Activated T-cell treated with anti-CD3 and anti-CD28 coated beads, Interleukin-2, amount 50 U/mL, for 4 hours (primary cell): Measurements from ENCODE around the gene KCNK1. TPM values are rescaled to one million over a fixed set of nuclear protein-coding genes. Genes with fewer than 3 reads are reported as not detected.
"Not testable (repeated sequence)": the region's sequence is repeated elsewhere in the genome, so short reads cannot be mapped to it uniquely, and the experiment has no call there.

ENCODE experiments used
- ATAC-seq, 2 donors: fragments of 200-7000 bp; cut with Tn5 transposase; one replicate each; pipeline ENCODE4 v1.10.0; 2021
- DNase-seq: peaks from one replicate; pipeline ENCODE4 v3.0.0-alpha.2; 2020
- H3K27me3 Mint-ChIP-seq: one replicate; pipeline ENCODE4 v1.8.0; 2021; ENCODE audit warnings: low read depth, mixed read lengths
- H3K36me3 Mint-ChIP-seq: one replicate; pipeline ENCODE4 v1.8.0; 2022; ENCODE audit warnings: mixed read lengths; ENCODE audit not compliant: insufficient read depth
- H3K4me1 Mint-ChIP-seq: one replicate; pipeline ENCODE4 v1.8.0; 2021; ENCODE audit warnings: low read depth, mixed read lengths
- H3K4me3 Mint-ChIP-seq: one replicate; pipeline ENCODE4 v1.8.0; 2021; ENCODE audit warnings: mild to moderate bottlenecking, moderate library complexity, mixed read lengths
- H3K9me3 Mint-ChIP-seq: one replicate; pipeline ENCODE4 v1.8.0; 2021; ENCODE audit warnings: mixed read lengths
- total RNA-seq, 3 donors: library from RNA; stranded (reverse); gene quantifications; one replicate each; pipeline ENCODE4 v1.2.1, GENCODE V29; 2021

Gene KCNK1
- total RNA-seq, 3 donors from 2014 or later, result 1.2 to 5.2 (median 3.1) TPM

- Mint-ChIP-seq H3K4me3 (peak overlapping the region; percentile 67), H3K27me3 (peaks cover 55% of the 10 kb centered on the region), H3K9me3 (no peaks in the 10 kb centered on the region)
Observed at GRCh38 chr1:233615571-233615970, 1.7 kb downstream of the KCNK1 start.

DNA sequence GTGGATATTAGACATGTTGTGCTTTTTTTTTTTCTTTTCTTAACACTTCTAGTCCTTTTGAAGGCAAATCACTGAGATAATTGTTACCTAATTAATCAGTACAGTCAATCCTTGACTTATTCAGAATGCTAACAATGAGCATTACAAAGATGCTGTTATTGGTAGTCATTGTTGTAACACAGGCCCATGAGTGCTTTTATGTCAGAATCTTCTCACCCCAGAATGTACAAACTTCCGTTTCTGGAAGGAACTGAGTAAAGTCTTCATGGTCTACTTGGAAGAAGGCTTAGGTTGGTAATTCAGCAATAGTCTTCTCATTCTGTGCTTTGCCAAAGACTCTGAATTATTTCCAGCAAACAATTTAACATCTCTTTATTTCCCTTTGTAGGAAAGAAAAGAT, 3.1 kb downstream of the KCNK1 start:
- no peaks in the 10 kb centered on the region for H3K36me3 Mint-ChIP-seq
- DNase-seq, result no peak
- H3K9me3 Mint-ChIP-seq, result no peaks in the 10 kb centered on the region
- no peak for ATAC-seq
- no peak overlapping the region for H3K4me3 Mint-ChIP-seq
- peaks cover 2% of the 10 kb centered on the region for H3K4me1 Mint-ChIP-seq
- peaks cover 47% of the 10 kb centered on the region for H3K27me3 Mint-ChIP-seq

More at GRCh38 chr1:233615571-233615970, 1.7 kb downstream of the KCNK1 start:
- DNase-seq, result no peak
- H3K4me1 Mint-ChIP-seq, result peaks cover 4% of the 10 kb centered on the region
- ATAC-seq, result no peak
- no peaks in the 10 kb centered on the region for H3K36me3 Mint-ChIP-seq

DNA sequence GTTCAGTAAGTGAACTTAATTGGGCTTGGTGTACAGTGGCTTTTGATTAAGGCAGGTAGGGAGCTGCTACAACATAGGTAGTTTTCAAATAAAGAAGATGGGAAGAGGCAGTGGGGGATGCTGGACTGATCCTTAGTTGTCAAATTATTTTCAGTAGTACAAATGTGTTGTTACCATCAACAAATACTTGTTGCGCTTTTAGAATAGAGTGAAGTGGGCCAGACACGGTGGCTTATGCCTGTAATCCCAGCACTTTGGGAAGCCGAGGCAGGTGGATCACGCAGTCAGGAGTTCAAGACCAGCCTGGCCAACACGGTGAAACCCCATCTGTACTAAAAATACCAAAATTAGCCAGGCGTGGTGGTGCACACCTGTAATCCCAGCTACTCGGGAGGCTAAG, 5.5 kb downstream of the KCNK1 start:
- not testable (repeated sequence) for ATAC-seq, DNase-seq, H3K4me3 Mint-ChIP-seq, H3K9me3 Mint-ChIP-seq, H3K4me1 Mint-ChIP-seq, H3K36me3 Mint-ChIP-seq
- peaks cover 40% of the 10 kb centered on the region for H3K27me3 Mint-ChIP-seq

DNA sequence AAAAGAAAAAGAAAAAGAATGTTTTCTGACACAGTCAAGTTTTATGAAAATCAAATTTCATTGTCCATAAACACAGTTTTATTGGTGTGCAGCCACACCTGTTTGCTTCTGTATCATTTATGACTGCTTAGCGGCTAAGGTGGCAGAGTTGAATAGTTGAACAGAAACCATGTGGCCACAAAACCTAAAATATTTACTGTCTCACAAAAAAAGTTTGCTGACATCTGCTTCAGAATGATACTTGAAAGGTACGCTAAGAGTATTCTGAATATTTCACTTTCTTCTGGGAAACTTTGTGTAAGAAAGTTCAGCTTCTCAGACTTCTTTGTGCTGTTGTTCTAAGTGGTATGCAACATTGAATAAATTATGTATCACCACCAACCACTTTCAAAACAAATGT, 6.2 kb downstream of the KCNK1 start:
- ATAC-seq (no peak), DNase-seq (no peak)
- Mint-ChIP-seq H3K4me3 (no peak overlapping the region), H3K9me3 (no peaks in the 10 kb centered on the region), H3K36me3 (no peaks in the 10 kb centered on the region), H3K4me1 (no peaks in the 10 kb centered on the region), H3K27me3 (peaks cover 35% of the 10 kb centered on the region)

GRCh38 chr1:233621923-233622322, 8.0 kb downstream of the KCNK1 start:
- ATAC-seq (no peak), DNase-seq (no peak)
- peaks cover 19% of the 10 kb centered on the region for H3K27me3 Mint-ChIP-seq
- no peaks in the 10 kb centered on the region for H3K9me3 Mint-ChIP-seq
- H3K36me3 Mint-ChIP-seq, result no peaks in the 10 kb centered on the region
- H3K4me1 Mint-ChIP-seq, result no peaks in the 10 kb centered on the region
- H3K4me3 Mint-ChIP-seq, result no peak overlapping the region

DNA sequence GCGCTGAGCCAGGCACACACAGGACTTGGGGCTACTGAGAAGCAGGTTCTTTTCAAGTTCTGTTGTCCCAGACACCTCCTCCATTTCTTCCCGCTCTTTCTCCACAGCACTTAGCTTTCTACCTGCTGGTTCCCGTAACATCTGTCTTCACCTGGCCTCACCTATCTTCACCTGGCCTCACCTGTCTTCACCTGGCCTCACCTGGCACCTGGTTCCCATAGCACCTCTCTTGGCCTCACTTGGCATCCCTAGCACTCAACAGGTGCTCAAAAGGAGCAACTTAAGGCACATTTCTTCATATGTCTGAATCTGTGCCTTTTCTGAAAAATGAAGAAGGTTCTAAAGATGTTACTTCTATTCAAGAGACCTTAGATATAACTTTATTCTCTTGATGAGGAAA, 10.4 kb downstream of the KCNK1 start:
- no peaks in the 10 kb centered on the region for H3K36me3 Mint-ChIP-seq
- no peak overlapping the region for H3K4me3 Mint-ChIP-seq
- peaks cover 2% of the 10 kb centered on the region for H3K4me1 Mint-ChIP-seq
- DNase-seq (no peak), ATAC-seq (no peak)
- H3K27me3 Mint-ChIP-seq, result peaks cover 10% of the 10 kb centered on the region
- H3K9me3 Mint-ChIP-seq, result no peaks in the 10 kb centered on the region

DNA sequence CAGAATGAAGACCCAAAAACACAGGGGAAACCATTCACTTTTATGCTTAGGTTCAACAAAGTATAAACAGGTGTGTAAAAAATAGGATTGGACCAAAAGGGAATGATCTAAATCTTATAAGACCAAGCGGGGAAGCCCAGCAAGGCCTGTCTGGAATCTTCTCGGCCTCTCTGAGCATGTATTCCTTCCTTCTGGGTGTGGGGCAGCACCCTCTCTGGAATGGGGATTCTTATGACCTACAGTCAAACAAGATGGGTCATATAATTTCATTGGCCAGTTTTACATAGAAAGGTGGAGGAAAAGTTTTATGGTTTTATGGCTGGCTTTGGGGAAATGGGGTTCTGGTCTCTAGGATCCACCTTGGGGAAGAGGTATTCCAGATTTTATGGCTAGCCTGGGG, 11.2 kb downstream of the KCNK1 start:
- Mint-ChIP-seq H3K4me1 (peaks cover 2% of the 10 kb centered on the region), H3K4me3 (no peak overlapping the region), H3K9me3 (no peaks in the 10 kb centered on the region), H3K36me3 (no peaks in the 10 kb centered on the region), H3K27me3 (peaks cover 10% of the 10 kb centered on the region)
- ATAC-seq (no peak), DNase-seq (no peak)

DNA sequence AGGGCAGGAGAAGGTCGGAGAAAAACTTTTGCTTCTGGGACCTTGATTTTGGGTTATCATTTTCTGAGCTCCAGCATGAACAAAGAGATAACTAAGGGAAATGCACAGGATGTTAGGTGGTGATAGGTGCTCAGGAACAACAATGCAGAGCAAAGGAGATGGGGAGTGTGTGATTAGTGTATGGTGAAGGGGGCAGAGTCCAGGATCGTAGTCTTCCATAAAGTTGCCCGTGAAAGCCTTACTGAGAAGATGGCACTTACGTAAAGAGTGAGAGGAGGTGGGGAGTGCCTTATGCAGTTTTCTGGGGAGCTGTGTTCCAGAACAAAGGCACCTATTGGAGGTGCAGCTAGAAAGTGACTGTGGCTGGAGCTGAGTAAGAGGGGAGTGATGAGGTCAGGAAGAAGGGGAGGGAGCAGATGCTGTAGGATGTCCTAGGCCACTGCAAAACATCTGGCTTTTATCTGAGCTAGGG, 11.6 kb downstream of the KCNK1 start:
- peaks cover 10% of the 10 kb centered on the region for H3K27me3 Mint-ChIP-seq
- H3K4me1 Mint-ChIP-seq, result peaks cover 2% of the 10 kb centered on the region
- no peak overlapping the region for H3K4me3 Mint-ChIP-seq
- no peaks in the 10 kb centered on the region for H3K36me3 Mint-ChIP-seq
- no peaks in the 10 kb centered on the region for H3K9me3 Mint-ChIP-seq
- DNase-seq (no peak), ATAC-seq (no peak)

- no peaks in the 10 kb centered on the region for H3K36me3 Mint-ChIP-seq
- DNase-seq (no peak), ATAC-seq (peak; percentile 64 to 79)
- H3K4me1 Mint-ChIP-seq, result peaks cover 2% of the 10 kb centered on the region
- H3K4me3 Mint-ChIP-seq, result no peak overlapping the region
- no peaks in the 10 kb centered on the region for H3K9me3 Mint-ChIP-seq
- peaks cover 8% of the 10 kb centered on the region for H3K27me3 Mint-ChIP-seq
Observed at GRCh38 chr1:233627376-233627775, 13.5 kb downstream of the KCNK1 start.

DNA sequence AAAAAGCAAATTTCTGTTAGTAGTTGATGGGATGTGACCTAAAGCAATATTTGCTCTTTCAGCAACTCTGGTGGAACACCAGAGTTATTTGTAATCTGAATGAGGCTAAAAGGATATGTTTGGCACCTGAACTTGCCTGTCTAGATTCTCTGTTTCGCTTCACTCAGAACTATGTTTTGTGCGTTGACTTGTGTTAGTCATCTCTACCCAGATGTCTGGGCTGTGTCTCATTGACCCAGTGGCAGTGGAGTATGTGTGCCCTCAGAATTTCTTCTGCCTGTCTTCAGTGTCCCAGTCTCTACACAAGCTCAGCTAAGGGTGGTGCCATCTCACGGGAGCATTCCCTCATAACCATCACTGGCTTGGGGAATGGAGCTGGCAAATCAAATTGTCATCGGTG, 13.9 kb downstream of the KCNK1 start:
- DNase-seq, result no peak
- ATAC-seq, result peak; percentile 79 to 88
- Mint-ChIP-seq H3K27me3 (peaks cover 4% of the 10 kb centered on the region), H3K4me1 (peaks cover 2% of the 10 kb centered on the region), H3K4me3 (no peak overlapping the region), H3K9me3 (no peaks in the 10 kb centered on the region), H3K36me3 (no peaks in the 10 kb centered on the region)

DNA sequence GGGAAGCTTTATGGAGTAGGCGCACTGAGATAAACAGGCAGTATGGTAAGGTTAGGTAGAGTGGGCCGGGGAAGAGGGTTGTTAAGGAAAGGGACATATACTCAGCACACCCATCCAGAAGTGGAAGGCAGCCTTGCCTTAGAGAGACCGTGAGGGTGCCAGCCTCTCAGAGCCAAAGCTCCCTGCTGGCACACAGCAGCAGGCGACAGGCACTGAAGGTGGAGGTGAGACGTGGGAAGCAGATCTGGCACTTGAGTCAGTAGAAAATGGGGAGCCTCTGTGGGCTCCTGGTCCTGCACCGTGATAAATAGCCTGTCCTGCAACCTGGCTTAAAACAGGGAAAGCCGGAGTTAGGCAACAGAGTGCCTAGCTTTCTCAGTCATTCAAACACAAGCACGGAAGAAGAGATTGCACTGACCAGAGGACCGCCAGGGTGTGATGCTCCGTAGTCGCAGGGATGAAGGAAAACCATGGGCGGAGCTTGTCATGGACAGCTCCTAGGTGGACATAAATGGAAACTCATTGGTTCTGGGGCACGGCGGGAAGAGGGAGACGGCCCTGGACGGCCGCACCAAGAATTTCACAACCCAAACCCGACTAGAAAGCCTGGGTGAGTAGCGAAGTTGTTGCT, 15.5 kb downstream of the KCNK1 start:
- H3K4me1 Mint-ChIP-seq, result peaks cover 2% of the 10 kb centered on the region
- H3K36me3 Mint-ChIP-seq, result no peaks in the 10 kb centered on the region
- H3K27me3 Mint-ChIP-seq, result peaks cover 2% of the 10 kb centered on the region
- H3K4me3 Mint-ChIP-seq, result no peak overlapping the region
- ATAC-seq, result no peak
- H3K9me3 Mint-ChIP-seq, result no peaks in the 10 kb centered on the region
- DNase-seq, result no peak

- Mint-ChIP-seq H3K4me1 (peaks cover 2% of the 10 kb centered on the region), H3K27me3 (peaks cover 8% of the 10 kb centered on the region), H3K36me3 (no peaks in the 10 kb centered on the region), H3K9me3 (no peaks in the 10 kb centered on the region), H3K4me3 (no peak overlapping the region)
- DNase-seq (no peak), ATAC-seq (no peak)
Observed at GRCh38 chr1:233631810-233632405, 18.0 kb downstream of the KCNK1 start.

GRCh38 chr1:233632436-233632835, 18.5 kb downstream of the KCNK1 start:
- no peaks in the 10 kb centered on the region for H3K9me3 Mint-ChIP-seq
- peaks cover 2% of the 10 kb centered on the region for H3K4me1 Mint-ChIP-seq
- H3K27me3 Mint-ChIP-seq, result peaks cover 8% of the 10 kb centered on the region
- ATAC-seq (no peak), DNase-seq (no peak)
- H3K4me3 Mint-ChIP-seq, result no peak overlapping the region
- H3K36me3 Mint-ChIP-seq, result no peaks in the 10 kb centered on the region

DNA sequence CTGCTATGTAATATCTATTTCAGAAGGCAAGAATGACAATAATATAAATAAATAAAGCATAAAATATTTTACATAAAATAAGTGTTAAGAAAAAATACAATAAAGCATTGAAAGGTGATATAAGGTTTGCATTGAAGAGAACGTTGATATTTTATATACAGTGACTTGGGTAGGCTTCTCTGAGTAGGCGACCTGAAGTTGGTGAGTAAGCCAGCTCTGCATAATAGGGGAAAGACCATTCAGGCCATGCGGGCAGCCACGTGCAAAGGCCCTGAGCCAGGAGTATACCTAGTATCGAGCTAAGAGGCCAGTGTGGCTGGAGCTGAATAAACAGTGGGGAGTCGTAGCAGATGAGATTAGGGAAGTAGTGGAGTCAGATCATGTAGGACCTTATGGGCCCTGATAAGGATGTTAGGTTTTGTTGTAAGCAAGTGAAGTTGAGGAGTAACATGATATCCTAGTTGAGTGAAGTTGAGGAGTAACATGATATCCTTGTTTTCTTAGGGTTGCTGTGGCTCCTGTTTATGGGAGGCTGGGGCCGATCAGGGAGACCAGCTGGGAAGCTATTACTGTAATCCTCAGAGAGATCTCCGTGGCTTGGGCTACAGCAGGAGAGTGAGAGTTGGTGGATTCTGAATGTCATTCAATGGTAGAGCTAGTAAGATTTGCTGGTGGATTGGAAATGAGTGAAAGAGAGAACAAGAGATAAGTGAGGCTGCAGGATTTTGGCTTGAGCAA, 22.0 kb downstream of the KCNK1 start:
- no peak overlapping the region for H3K4me3 Mint-ChIP-seq
- H3K27me3 Mint-ChIP-seq, result peaks cover 8% of the 10 kb centered on the region
- H3K36me3 Mint-ChIP-seq, result no peaks in the 10 kb centered on the region
- ATAC-seq (no peak), DNase-seq (no peak)
- H3K9me3 Mint-ChIP-seq, result no peaks in the 10 kb centered on the region
- no peaks in the 10 kb centered on the region for H3K4me1 Mint-ChIP-seq

- Mint-ChIP-seq H3K36me3 (no peaks in the 10 kb centered on the region), H3K27me3 (peaks cover 9% of the 10 kb centered on the region)
- no peak for ATAC-seq
Observed at GRCh38 chr1:233636503-233636877, 22.6 kb downstream of the KCNK1 start.

More at GRCh38 chr1:233636503-233636877, 22.6 kb downstream of the KCNK1 start:
- Mint-ChIP-seq H3K4me1 (no peaks in the 10 kb centered on the region), H3K9me3 (no peaks in the 10 kb centered on the region), H3K4me3 (no peak overlapping the region)
- DNase-seq, result no peak
